ENCODE data around the gene SMAD3. TPM values are rescaled to one million over a fixed set of nuclear protein-coding genes. Genes with fewer than 3 reads are reported as not detected.

Gene SMAD3
- total RNA-seq, 1 donor from 2014 or later = 18.0 TPM

GRCh38 chr15:67033012-67033411, 32.4 kb upstream of the SMAD3 start:
- DNase-seq (ENCODE audit: missing footprints) (no peak), ATAC-seq (no peak)
- intact Hi-C loops (cut with DNase I) = no loop called here

- DNase-seq (ENCODE audit: missing footprints) (no peak), ATAC-seq (peak; percentile 49)
- intact Hi-C loops (cut with DNase I) = no loop called here
Measured at GRCh38 chr15:67033571-67034044, 31.8 kb upstream of the SMAD3 start.

- ATAC-seq (no peak), DNase-seq (ENCODE audit: missing footprints) (no peak)
- intact Hi-C loops (cut with DNase I) = no loop called here
Measured at GRCh38 chr15:67035886-67036285, 29.5 kb upstream of the SMAD3 start.

GRCh38 chr15:67036775-67037555, 28.4 kb upstream of the SMAD3 start:
- intact Hi-C loops (cut with DNase I) = no loop called here

GRCh38 chr15:67037694-67038093, 27.7 kb upstream of the SMAD3 start:
- DNase-seq (ENCODE audit: missing footprints) (no peak), ATAC-seq (no peak)
- intact Hi-C loops (cut with DNase I) = no loop called here

More at GRCh38 chr15:67036775-67037555, 28.4 kb upstream of the SMAD3 start:
- DNase-seq (ENCODE audit: missing footprints) = no peak
- ATAC-seq = no peak

GRCh38 chr15:67038736-67039135, 26.7 kb upstream of the SMAD3 start:
- intact Hi-C loops (cut with DNase I) = no loop called here
- ATAC-seq (no peak), DNase-seq (ENCODE audit: missing footprints) (no peak)

GRCh38 chr15:67039384-67040075, 25.9 kb upstream of the SMAD3 start:
- DNase-seq (ENCODE audit: missing footprints) = no peak
- no peak for ATAC-seq
- intact Hi-C loops (cut with DNase I) = no loop called here

- ATAC-seq = no peak
- DNase-seq (ENCODE audit: missing footprints) = no peak
- intact Hi-C loops (cut with DNase I) = no loop called here
Measured at GRCh38 chr15:67040277-67040676, 25.1 kb upstream of the SMAD3 start.

GRCh38 chr15:67042551-67043142, 22.8 kb upstream of the SMAD3 start:
- DNase-seq (ENCODE audit: missing footprints) (no peak), ATAC-seq (no peak)
- intact Hi-C loops (cut with DNase I) = no loop called here

- DNase-seq (ENCODE audit: missing footprints) = no peak
- intact Hi-C loops (cut with DNase I) = no loop called here
- no peak for ATAC-seq
Measured at GRCh38 chr15:67043939-67044771, 21.2 kb upstream of the SMAD3 start.

GRCh38 chr15:67047149-67047661, 18.2 kb upstream of the SMAD3 start:
- ATAC-seq (no peak), DNase-seq (ENCODE audit: missing footprints) (no peak)
- intact Hi-C loops (cut with DNase I) = no loop called here

- intact Hi-C loops (cut with DNase I) = no loop called here
- DNase-seq (ENCODE audit: missing footprints) (no peak), ATAC-seq (peak; percentile 44)
Measured at GRCh38 chr15:67048281-67049279, 16.8 kb upstream of the SMAD3 start.

GRCh38 chr15:67049351-67050044, 15.9 kb upstream of the SMAD3 start:
- ATAC-seq (peak; percentile 3), DNase-seq (ENCODE audit: missing footprints) (no peak)
- intact Hi-C loops (cut with DNase I) = no loop called here

GRCh38 chr15:67050062-67050461, 15.3 kb upstream of the SMAD3 start:
- DNase-seq (ENCODE audit: missing footprints) (no peak), ATAC-seq (peak; percentile 35)
- intact Hi-C loops (cut with DNase I) = no loop called here

- no peak for ATAC-seq
- DNase-seq (ENCODE audit: missing footprints) = no peak
- intact Hi-C loops (cut with DNase I) = no loop called here
Measured at GRCh38 chr15:67050522-67051087, 14.8 kb upstream of the SMAD3 start.

- ATAC-seq (peak; percentile 62), DNase-seq (ENCODE audit: missing footprints) (no peak)
- intact Hi-C loops (cut with DNase I) = no loop called here
Measured at GRCh38 chr15:67051088-67052045, 14.0 kb upstream of the SMAD3 start.
